ENCODE data around the gene USP14.
"Not testable (repeated sequence)": the region's sequence is repeated elsewhere in the genome, so short reads cannot be mapped to it uniquely, and the experiment has no call there.

The USP14 gene

DNA sequence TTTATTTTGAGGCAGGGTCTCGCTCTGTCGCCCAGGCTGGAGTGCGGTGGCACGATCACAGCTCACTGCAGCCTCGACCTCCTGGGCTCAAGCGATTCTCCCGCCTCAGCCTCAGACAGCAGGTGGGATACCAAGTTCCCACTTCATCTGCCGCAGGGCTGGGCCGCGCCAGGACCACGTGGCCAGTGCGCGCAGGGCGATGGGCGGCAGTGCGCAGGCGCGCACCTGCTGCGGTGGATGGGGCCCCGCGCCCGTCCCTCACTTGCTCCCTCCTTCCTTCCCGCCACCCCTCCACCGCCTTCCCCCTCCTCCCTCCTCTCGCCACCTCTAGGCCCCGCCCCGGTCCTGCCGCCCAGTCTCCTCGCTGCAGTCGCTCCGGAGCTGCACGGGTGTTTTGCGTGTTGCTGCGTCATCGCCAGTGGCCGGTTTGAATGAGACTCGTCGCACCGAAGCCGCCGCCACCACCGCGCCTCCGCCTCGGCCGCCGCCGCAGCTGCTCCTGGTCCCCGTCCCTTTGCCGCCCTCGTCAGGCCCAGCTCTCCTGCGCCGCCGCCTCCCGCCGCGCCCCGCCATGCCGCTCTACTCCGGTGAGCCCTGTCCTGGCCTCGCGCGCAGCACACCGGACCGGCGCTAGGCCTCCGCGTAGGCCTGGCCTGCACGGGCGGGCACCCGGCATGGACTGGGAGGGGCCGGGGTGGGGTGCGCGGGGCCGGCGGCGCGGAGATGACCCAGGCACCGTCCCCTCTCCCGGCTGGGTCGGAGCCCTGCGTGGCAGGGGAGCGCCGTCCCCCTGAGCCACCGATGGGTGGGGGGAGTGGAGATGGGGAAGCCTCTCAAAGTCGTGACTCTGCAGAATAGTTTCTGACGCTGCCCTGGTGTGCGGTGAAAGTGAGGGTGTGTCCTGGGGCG is at the start of gene USP14:
Gene USP14, plus strand, starts transcription at position 430 of the 909 bp plus-strand sequence. Its CDS starts 142 bp downstream, at position 572.
- peak; percentile 91 to 92 for ATAC-seq

DNA sequence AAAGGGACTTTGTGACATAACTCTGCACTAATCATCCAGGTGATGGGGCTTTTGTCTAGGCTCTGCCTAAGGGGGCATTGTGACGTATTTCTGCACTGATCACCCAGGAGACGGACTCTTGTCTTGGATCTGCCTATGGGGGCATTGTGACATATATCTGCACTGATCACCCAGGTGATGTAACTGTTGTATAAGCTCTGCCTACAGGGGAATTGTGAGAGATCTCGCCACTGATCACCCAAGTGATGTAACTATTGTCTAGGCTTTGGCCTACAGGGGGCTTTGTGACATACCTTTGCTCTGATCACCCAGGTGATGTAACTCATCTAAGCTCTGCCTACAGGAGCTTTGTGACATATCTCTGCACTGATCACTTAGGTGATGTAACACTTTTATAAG is 49.7 kb upstream of the USP14 start:
- not testable (repeated sequence) for ATAC-seq

DNA sequence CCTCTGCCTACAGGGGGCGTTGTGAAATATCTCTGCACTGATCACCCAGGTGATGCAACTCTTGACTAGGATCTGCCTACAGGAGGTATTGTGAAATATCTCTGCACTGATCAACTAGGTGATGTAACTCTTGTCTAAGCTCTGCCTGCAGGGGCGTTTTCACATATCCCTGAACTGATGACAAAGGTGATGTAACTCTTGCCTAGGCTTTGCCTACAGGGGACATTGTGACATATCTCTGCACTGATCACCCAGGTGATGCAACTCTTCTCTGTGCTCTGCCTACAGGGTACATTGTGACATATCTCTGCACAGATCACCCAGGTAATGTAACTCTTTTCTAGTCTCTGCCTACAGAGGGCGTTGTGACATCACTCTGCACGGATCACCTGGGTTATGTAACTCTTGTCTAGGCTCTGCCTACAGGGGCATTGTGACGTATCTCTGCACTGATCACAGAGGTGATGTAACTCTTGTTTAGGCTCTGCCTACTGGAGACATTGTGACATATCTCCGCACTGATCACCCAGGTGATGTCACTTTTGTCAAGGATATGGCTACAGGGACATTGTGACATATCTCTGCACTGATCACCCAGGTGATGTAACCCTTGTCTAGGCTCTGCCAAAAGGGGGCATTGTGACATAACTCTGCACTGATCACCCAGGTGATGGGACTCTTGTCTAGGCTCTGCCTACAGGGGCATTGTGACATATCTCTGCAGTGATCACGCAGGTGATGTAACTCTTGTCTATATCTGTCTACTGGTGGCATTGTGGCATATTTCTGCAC is 49.0 kb upstream of the USP14 start:
- ATAC-seq: not testable (repeated sequence)

- not testable (repeated sequence) for ATAC-seq
Observed at GRCh38 chr18:109922-110261, 48.5 kb upstream of the USP14 start.

DNA sequence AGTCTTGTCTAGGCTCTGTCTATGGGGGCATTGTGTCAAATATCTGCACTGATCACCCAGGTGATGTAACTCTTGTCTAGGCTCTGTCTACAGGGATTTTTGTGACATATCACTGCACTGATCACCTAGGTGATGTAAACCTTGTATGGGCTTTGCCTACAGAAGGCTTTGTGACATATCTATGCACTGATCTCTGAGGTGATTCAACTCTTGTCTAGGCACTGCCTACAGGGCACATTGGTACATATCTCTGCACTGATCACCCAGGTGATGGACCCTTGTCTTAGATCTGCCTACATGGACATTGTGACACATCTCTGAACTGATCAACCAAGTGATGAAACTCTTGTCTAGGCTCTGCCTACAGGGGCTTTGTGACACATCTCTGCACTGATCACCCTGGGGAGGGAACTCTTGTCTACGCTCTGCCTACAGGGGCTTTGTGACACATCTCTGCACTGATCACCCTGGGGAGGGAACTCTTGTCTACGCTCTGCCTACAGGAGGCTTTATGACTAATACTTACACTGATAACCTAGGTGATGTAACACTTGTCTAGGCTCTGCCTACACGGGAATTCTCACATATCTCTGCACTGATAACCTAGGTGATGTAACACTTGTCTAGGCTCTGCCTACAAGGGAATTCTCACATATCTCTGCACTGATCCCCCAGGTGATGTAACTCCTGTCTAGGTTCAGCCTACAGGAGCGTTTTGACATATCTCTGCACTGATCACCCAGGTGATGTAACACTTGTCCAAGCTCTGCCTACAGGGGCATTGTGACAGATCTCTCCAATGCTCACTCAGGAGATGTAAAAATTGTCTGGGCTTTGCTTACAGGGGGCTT is 47.8 kb upstream of the USP14 start:
- peak in 1 of 2 donors; percentile 6 for ATAC-seq

DNA sequence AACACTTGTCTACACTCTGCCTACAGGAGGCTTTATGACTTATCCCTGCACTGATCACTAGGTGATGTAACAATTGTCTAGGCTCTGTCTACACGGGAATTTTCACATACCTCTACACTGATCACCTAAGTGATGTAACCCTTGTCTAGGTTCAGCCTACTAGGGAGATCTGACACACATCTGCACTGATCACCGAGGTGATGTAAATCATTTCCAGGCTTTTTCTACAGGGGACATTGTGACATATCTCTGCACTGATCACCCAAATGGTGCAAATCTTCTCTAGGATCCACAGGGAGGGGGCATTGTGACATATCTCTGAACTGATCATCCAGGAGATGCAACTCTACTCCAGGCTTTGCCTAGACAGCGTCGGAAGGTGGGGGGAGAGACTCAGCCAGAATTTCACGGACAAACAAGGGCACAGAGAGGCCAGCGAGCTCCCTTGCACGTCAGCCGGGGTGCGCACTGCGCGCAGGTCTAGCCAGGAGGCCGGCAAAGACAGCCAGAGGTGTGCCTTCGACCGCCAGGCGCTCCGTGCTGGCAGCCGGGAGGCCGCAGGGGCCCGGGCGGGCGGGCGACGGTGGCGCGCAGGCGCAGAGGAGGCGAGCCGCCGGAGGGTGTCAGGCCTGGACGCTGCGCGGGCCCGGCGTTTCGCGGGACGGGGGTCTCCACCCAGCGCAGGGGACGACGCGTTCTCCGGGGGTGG is 46.9 kb upstream of the USP14 start:
- ATAC-seq: peak; percentile 27

DNA sequence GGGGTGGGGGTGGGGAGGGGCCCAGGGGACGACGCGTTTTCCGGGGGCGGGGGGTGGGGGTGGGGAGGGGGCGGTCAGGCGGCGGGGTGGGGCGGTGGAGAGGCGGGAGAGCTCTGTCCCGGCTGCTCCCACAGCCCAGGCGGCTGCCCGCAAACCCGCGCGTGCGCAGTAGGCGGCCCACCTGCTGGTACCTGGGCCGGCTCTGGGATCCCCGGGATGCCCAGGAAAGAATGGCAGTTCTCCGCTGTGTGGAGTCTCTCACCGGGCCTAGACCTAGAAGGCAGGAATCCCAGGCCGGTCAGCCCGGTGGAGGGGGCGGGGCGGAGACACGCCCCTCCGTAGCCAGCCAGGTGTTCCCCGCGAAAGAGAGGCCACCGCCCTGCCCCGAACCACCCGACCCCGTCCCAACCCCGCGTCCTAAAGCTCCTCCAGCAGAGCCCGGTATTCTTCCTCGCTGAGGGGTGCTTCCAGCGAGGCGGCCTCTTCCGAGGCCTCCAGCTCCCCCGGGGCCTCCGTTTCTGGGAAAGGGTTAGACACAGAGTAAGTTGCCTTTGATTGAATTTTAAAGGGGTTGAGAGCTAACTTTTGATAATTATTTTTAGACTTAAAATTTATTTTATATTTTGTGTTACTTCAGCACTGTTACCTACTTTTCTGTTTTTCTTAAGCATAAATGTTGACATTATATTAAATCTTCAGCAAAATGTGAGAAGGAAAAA is 46.2 kb upstream of the USP14 start:
- ATAC-seq: not testable (repeated sequence)

GRCh38 chr18:120539-121260 is 37.7 kb upstream of the USP14 start:
- not testable (repeated sequence) for ATAC-seq

- no peak for ATAC-seq
Observed at GRCh38 chr18:135045-135444, 23.3 kb upstream of the USP14 start.

DNA sequence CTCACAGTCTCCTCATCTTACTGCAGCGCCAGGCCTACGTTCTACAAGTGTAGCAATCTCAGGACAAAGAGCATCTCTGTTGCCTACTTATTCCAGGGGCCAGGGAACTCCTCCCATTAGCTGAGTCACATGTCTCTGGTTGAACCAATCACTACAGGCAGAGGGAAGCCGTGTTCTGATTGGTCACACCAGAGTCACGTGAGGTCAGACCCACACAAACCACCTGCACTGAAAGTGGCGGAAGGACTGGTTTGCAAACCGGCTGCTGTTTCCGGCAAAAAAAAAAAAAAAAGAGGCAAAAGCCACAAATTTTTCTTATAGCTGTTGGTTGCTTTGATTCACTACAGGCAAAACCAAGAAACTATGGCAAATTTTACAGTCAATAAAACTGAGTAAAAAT is 21.9 kb upstream of the USP14 start:
- peak; percentile 67 to 74 for ATAC-seq

GRCh38 chr18:137327-137726 is 21.0 kb upstream of the USP14 start:
- ATAC-seq: no peak

- ATAC-seq: no peak
Observed at GRCh38 chr18:140670-141266, 17.6 kb upstream of the USP14 start.

- not testable (repeated sequence) for ATAC-seq
Observed at GRCh38 chr18:142624-143296, 15.6 kb upstream of the USP14 start.

GRCh38 chr18:148841-149240 is 9.5 kb upstream of the USP14 start:
- no peak for ATAC-seq

- no peak for ATAC-seq
Observed at GRCh38 chr18:154151-154550, 4.2 kb upstream of the USP14 start.

GRCh38 chr18:155688-156087 is 2.7 kb upstream of the USP14 start:
- no peak for ATAC-seq

DNA sequence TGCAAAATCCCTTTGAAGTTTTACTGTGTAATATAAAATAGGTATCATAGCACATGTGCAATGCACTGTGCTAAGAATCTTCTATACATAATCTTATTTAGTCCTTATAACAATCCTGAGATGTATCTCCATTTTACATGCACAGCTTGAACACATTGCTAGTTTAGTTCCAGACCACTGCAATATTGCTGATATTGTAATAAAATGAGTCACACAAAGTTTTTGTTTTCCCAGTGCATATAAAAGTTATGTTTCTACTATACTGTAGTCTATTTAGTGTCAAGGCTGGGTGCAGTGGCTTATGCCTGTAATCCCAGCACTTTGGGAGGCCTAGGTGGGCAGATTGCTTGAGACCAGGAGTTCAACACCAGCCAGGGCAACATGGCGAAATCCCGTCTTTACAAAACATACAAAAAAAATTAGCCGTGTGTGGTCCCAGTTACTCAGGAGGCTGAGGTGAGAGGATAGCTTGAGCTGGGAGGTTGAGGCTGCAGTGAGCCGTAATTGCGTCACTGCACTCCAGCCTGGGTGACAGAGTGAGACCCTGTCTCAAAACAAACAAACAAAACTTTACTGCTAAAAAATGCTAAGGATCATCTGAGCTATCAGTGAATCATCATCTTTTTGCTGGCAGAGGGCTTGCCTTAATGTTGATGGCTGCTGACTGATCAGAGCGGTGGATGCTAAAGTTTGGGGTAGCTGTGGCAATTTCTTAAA is 1.7 kb upstream of the USP14 start:
- no peak for ATAC-seq

- ATAC-seq: no peak
Observed at GRCh38 chr18:159037-159652, 788 bp downstream of the USP14 start.

- no peak for ATAC-seq
Observed at GRCh38 chr18:159933-160332, 1.6 kb downstream of the USP14 start.

Measured in activated CD4-positive, CD25-positive, alpha-beta regulatory T cell treated with anti-CD3 and anti-CD28 coated beads, Interleukin-2, amount 50 U/mL, for 24 hours (primary cell).